Skin epidermis (tissue), 12 donors: Measurements from ENCODE around the gene ROBO4.

Experiments used
- H3K27ac ChIP-seq, 21 experiments: fragments of 200-600 bp; sonication (generic) in 11 of 21; one replicate each; pipeline ENCODE4 v1.5.0; 2020; ENCODE audit warnings: mild to moderate bottlenecking in 3 of 21, inconsistent platforms in 2 of 21, moderate library complexity in 2 of 21
- H3K4me3 ChIP-seq, 7 experiments: fragments of 200-600 bp; sonication (generic) in 2 of 7; one replicate each; pipeline ENCODE4 v1.5.0; 2020; ENCODE audit warnings: inconsistent platforms in 2 of 7, mild to moderate bottlenecking in 2 of 7, moderate library complexity in 1 of 7

The ROBO4 gene

GRCh38 chr11:124920870-124921609, 23.4 kb upstream of the ROBO4 start:
- peak overlapping the region in 11 of 21 experiments; percentile 3 to 73 (median 31) for H3K27ac ChIP-seq

GRCh38 chr11:124920356-124920755, 22.7 kb upstream of the ROBO4 start:
- peak overlapping the region in 1 of 7 experiments; percentile 35 for H3K4me3 ChIP-seq
- peak overlapping the region in 1 of 21 experiments; percentile 73 for H3K27ac ChIP-seq

More at GRCh38 chr11:124920870-124921609, 23.4 kb upstream of the ROBO4 start:
- peak overlapping the region; percentile 18 to 46 (median 32) for H3K4me3 ChIP-seq

GRCh38 chr11:124919898-124920297, 22.2 kb upstream of the ROBO4 start:
- no peak overlapping the region for H3K4me3 ChIP-seq
- H3K27ac ChIP-seq: no peak overlapping the region

GRCh38 chr11:124918950-124919349, 21.3 kb upstream of the ROBO4 start, which contains the start of gene HEPN1:
TSS of gene HEPN1 (plus strand) at chr11:124919250.
- H3K27ac ChIP-seq: no peak within 1 kb of the TSS
- no peak within 1 kb of the TSS for H3K4me3 ChIP-seq

DNA sequence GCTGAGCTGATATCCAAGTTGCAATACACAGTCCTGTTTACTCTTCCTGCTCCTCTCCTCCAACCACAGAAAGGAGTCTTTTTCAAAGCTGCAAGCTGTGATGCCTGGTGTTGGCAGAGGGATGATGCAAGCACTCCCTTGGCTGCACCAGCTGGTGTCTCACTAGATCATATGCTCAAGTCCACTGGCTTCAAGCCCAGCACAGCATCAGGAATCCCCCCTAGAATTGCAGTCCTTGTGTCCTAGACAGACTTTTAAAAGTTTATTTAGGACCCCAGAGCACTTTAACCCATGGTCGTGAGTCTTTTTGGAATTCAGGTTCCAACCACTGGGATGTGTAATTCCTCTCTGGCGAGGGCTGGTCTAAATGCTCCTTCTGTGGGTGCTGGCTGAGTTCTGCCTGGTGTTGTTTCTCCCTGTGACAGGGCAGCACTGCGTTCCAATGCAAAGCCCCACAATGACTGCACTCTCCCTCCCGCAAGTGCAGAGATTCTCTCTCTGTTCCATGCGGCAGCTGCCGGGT, 19.5 kb upstream of the ROBO4 start:
- Histone ChIP-seq H3K27ac (no peak overlapping the region), H3K4me3 (no peak overlapping the region)

- Histone ChIP-seq H3K27ac (no peak overlapping the region), H3K4me3 (no peak overlapping the region)
Observed at GRCh38 chr11:124916370-124916710, 18.7 kb upstream of the ROBO4 start.

- H3K27ac ChIP-seq: no peak overlapping the region
- no peak overlapping the region for H3K4me3 ChIP-seq
Observed at GRCh38 chr11:124915541-124916369, 18.1 kb upstream of the ROBO4 start.

GRCh38 chr11:124902616-124903015, 5.0 kb upstream of the ROBO4 start:
- H3K4me3 ChIP-seq: no peak overlapping the region
- no peak overlapping the region for H3K27ac ChIP-seq

- no peak overlapping the region for H3K4me3 ChIP-seq
- peak overlapping the region in 16 of 21 experiments; percentile 18 to 85 (median 58) for H3K27ac ChIP-seq
Observed at GRCh38 chr11:124900464-124900863, 2.8 kb upstream of the ROBO4 start.

GRCh38 chr11:124899383-124900145, 1.9 kb upstream of the ROBO4 start:
- Histone ChIP-seq H3K4me3 (no peak overlapping the region), H3K27ac (peak overlapping the region in 20 of 21 experiments; percentile 38 to 85 (median 69))

DNA sequence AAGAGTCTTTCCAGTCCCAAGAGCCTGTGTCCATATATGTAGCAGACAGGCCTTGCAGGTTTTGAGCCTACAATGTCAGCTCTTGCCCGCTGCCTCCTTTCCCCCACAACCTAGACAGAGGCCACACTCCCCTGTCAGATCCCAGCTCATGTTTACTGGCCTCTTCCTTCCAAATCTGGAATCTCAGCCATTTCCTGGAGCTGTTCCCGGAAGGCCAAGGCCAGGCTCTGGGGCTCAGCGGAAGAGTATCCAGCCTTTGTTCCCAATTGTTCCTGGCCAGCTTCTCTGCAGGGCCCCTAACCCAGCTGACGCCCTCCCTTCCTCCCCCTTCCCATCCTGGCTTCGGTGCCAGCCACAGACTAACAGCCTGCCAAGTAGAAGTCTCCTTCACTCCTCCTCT, 1.0 kb upstream of the ROBO4 start:
- H3K27ac ChIP-seq: peak overlapping the region in 20 of 21 experiments; percentile 38 to 85 (median 68)

DNA sequence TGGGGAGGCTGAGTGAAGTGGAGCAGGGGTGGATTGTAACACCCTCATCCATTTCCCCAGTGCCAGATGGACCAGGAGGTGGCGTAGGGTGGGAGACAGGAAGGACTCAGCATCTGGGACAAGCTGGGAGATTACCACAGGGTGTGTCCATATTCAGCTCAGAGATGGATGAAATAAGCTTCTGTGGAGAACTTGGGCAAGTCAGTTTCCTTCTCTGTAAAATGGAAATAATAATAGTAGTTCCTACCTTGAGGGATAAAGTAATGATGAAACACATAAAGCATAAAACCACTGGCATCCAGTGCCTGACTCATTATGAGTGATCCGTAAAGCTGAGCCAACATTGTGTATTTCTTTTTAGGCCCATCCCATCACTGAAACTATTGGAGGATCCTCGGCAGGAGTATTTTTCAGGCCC, 607 bp upstream of the ROBO4 start:
- H3K27ac ChIP-seq: peak overlapping the region in 20 of 21 experiments; percentile 38 to 85 (median 68)
- no peak overlapping the region for H3K4me3 ChIP-seq

More for the DNA sequence above, 1.0 kb upstream of the ROBO4 start:
- H3K4me3 ChIP-seq: no peak overlapping the region

- peak overlapping the region in 18 of 21 experiments; percentile 35 to 85 (median 68) for H3K27ac ChIP-seq
- peak overlapping the region; percentile 7 to 26 (median 14) for H3K4me3 ChIP-seq
Observed at GRCh38 chr11:124896821-124897391, 759 bp downstream of the ROBO4 start.

DNA sequence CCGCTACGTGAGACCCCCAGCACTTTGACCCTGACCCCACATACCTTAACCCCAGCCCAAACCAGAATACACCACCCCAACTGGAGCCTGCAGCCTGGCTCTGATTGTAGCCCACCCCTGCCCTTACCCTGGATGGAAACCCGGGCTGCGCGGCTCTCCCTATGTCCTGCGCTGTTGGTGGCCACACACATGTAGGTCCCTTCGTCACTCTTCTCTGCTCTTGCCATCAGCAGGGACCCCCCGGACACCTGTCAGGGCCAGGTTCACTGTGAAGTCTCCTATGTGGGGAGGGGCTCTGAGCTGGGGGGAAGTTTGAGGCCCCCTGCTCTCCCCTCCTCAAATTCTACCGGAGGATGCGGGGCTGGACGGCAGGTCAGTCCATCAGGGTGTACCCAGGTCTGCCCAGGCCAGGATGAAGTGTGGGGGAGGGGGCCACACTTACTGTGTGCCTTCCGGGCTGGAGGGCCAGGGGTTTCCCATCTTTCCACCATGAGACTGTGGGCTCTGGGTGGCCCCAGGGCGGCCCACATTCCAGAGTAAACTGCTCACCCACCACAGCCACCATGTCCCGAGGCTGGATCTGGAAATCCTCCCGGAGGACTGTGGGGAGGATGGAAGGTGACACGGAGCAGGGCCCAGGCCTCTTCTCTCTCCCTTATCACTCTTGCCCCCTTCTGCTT, 1.5 kb downstream of the ROBO4 start:
- H3K27ac ChIP-seq: peak overlapping the region in 18 of 21 experiments; percentile 35 to 85 (median 68)

DNA sequence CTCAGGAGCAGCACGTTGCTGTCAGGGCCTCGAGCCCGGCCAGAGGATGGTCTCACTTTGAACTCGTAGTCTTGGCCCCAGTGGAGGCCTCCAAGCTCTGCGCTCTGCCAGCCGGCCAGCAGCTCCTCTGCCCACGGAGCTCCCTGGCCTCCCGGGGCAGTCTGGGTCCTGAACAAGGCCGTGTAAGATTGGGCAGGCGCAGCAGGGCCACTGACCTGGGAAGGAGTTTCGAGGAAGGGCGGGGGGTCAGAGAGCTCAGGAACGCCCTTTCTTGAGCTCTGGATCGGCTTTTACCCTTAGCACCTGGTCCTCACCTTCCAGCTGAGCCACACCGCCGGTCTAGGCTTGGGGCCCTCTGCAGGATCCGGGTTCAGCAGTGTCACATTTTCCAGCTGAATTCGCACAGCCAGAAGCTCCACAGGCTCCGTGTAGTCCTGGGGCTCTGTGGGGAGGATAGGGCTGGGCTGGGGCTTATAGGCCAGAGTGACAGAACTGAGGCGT, 2.1 kb downstream of the ROBO4 start:
- peak overlapping the region in 3 of 7 experiments; percentile 7 to 26 (median 14) for H3K4me3 ChIP-seq
- H3K27ac ChIP-seq: peak overlapping the region in 7 of 21 experiments; percentile 24 to 85 (median 59)

More for the DNA sequence above, 1.5 kb downstream of the ROBO4 start:
- peak overlapping the region in 6 of 7 experiments; percentile 7 to 26 (median 16) for H3K4me3 ChIP-seq

DNA sequence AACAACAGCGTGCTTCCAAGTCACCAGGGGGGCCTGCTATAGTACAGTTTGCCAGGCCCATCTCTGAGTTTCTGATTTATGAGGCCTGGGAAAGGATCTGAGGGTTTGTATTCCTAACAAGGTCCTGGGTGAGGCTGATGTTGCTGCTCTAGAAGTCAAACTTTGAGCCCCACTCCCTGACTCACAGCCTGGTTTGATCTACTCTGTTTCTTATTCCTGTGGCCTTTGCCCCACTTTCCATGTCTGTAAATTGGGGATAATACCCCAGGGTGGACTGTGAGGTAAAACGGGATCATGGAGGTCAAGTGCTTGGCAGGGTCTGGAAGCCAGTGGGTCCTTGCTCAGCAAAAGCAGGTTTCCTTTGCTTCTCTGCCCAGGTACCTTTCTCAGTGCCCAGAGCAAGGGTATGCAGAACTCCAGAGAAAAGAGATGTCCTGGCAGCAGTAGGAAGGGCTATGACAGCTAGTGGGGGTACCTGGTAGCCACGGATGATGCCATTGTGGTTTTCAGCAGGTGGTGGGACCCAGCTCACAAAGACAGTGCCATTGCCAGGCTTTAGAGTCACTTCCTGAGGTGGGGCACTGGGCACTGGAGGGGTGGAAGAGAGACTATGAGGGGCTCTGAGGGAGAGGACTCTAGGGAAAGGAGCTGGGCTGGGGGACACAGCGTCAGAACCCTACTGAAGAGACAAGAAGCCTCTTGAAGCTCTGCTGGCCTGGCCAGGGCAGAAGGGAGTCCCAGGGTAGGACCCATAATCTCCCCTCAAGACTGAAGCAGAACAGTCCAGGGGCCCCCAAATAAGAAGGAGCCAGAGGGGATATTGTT, 2.8 kb downstream of the ROBO4 start:
- peak overlapping the region in 1 of 7 experiments; percentile 26 for H3K4me3 ChIP-seq

DNA sequence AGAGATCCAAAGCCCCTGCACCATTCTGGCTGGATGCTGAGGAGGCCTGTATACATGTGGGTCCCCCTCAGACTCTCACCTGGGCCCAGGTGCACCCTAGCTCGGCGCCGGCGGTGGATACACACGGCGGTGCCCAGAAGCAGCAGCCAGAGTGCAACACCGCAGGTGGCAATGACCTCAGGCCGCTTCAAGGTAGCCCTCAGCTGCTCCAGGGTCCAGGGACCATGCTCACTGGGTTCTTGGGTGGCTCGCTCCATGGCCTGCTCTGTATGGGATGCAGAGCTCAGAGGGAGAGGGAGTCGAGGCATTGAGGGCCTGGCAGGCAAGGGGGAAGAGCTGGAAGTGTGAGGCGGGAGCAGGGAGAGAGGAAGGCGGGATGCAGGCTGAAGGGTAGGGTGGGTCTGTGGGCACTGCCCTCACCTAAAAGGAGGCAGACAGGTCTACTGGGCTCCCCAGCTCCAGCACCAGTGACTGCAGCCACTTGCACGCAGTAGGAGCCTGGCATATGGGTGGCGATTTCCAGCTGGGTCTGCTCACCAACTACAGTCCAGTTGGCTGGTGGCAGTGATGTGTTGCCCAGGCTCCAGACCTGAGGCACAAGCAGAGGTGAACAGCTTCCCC, 3.8 kb downstream of the ROBO4 start:
- H3K4me3 ChIP-seq: no peak overlapping the region
- H3K27ac ChIP-seq: peak overlapping the region in 1 of 21 experiments; percentile 40

More for the DNA sequence above, 2.8 kb downstream of the ROBO4 start:
- peak overlapping the region in 5 of 21 experiments; percentile 24 to 41 (median 30) for H3K27ac ChIP-seq
